HepG2 (cell line): ENCODE data around the gene SERPINA6. TPM values are rescaled to one million over a fixed set of nuclear protein-coding genes. Genes with fewer than 3 reads are reported as not detected.

ENCODE experiments used
- ARID2 ChIP-seq: sonication (generic); formaldehyde crosslinking; IDR thresholded peaks from 2 replicates; pipeline ENCODE4 v1.8.1; 2022; ENCODE audit warnings: mild to moderate bottlenecking, missing genetic modification reagents, borderline replicate concordance
- ARNT ChIP-seq: fragments of 450-650 bp; IDR thresholded peaks from 2 replicates; pipeline ENCODE4 v1.6.1; 2017
- ARNTL ChIP-seq: sonication (generic); formaldehyde crosslinking; IDR thresholded peaks from 2 replicates; pipeline ENCODE4 v1.4.0; 2020; ENCODE audit warnings: mild to moderate bottlenecking, missing genetic modification reagents
- BCL6 ChIP-seq: IDR thresholded peaks from 2 replicates; pipeline ENCODE4 v1.6.1; 2016; ENCODE audit warnings: missing genetic modification reagents, missing compliant biosample characterization
- BRD4 ChIP-seq: sonication (generic); formaldehyde crosslinking; IDR thresholded peaks from 2 replicates; pipeline ENCODE4 v1.4.0; 2020; ENCODE audit warnings: missing genetic modification reagents
- CENPX ChIP-seq: sonication (generic); formaldehyde crosslinking; IDR thresholded peaks from 2 replicates; pipeline ENCODE4 v1.9.0; 2021; ENCODE audit warnings: mild to moderate bottlenecking, missing genetic modification reagents, moderate library complexity
- ETV6 ChIP-seq: sonication (generic); formaldehyde crosslinking; conservative IDR thresholded peaks from 2 replicates; pipeline ENCODE4 v1.4.0; 2020; ENCODE audit warnings: missing genetic modification reagents
- FOXO1 ChIP-seq: sonication (generic); formaldehyde crosslinking; IDR thresholded peaks from 2 replicates; pipeline ENCODE4 v1.4.0; 2020; ENCODE audit warnings: missing genetic modification reagents
- IKZF4 ChIP-seq: sonication (generic); formaldehyde crosslinking; IDR thresholded peaks from 2 replicates; pipeline ENCODE4 v1.5.1; 2020; ENCODE audit warnings: borderline replicate concordance, mild to moderate bottlenecking, low read depth, missing genetic modification reagents; ENCODE audit errors: not compliant biosample characterization
- JUND ChIP-seq: sonication (generic); formaldehyde crosslinking; IDR thresholded peaks from 2 replicates; pipeline ENCODE4 v1.8.0; 2022; ENCODE audit warnings: mild to moderate bottlenecking, missing genetic modification reagents
- KDM6A ChIP-seq: IDR thresholded peaks from 2 replicates; pipeline ENCODE4 v1.6.1; 2016; ENCODE audit warnings: low read depth
- MATR3 ChIP-seq: sonication (generic); formaldehyde crosslinking; IDR thresholded peaks from 2 replicates; pipeline ENCODE4 v1.4.0; 2020; ENCODE audit warnings: missing genetic modification reagents
- MAX ChIP-seq: IDR thresholded peaks from 2 replicates; pipeline ENCODE4 v1.6.1; 2012; ENCODE audit warnings: inconsistent platforms
- MTERF4 ChIP-seq: sonication (generic); formaldehyde crosslinking; IDR thresholded peaks from 2 replicates; pipeline ENCODE4 v1.8.0; 2023; ENCODE audit warnings: mild to moderate bottlenecking, missing genetic modification reagents
- NFE2L2 ChIP-seq: fragments of 150-350 bp; IDR thresholded peaks from 2 replicates; pipeline ENCODE4 v1.6.1; 2014; ENCODE audit warnings: low read length
- NFIC ChIP-seq: IDR thresholded peaks from 2 replicates; pipeline ENCODE4 v1.6.1; 2012; ENCODE audit warnings: mild to moderate bottlenecking, low read length, inconsistent platforms
- NFYC ChIP-seq: IDR thresholded peaks from 2 replicates; pipeline ENCODE4 v1.6.1; 2016; ENCODE audit warnings: missing genetic modification reagents, missing compliant biosample characterization
- NR2F2 ChIP-seq: IDR thresholded peaks from 2 replicates; pipeline ENCODE4 v1.6.1; 2012; ENCODE audit warnings: low read depth, inconsistent platforms, borderline replicate concordance
- PAF1 ChIP-seq: IDR thresholded peaks from 2 replicates; pipeline ENCODE4 v1.6.1; 2016; ENCODE audit warnings: missing genetic modification reagents, missing compliant biosample characterization
- PHF21A ChIP-seq: sonication (generic); formaldehyde crosslinking; IDR thresholded peaks from 2 replicates; pipeline ENCODE4 v1.5.0; 2020; ENCODE audit warnings: mild to moderate bottlenecking, missing genetic modification reagents
- RELA ChIP-seq: sonication (generic); formaldehyde crosslinking; IDR thresholded peaks from 2 replicates; pipeline ENCODE4 v1.4.0; 2020; ENCODE audit warnings: missing genetic modification reagents
- RFX5 ChIP-seq: IDR thresholded peaks from 2 replicates; pipeline ENCODE4 v1.6.1; 2011; ENCODE audit warnings: low read depth, low read length, improper control_type of control experiment
- RNF2 ChIP-seq: fragments of 450-650 bp; conservative IDR thresholded peaks from 2 replicates; pipeline ENCODE4 v1.6.1; 2016; ENCODE audit warnings: low read depth
- ZFX ChIP-seq: sonication (generic); formaldehyde crosslinking; IDR thresholded peaks from 2 replicates; pipeline ENCODE4 v1.4.0; 2020; ENCODE audit warnings: mild to moderate bottlenecking, low read depth, missing genetic modification reagents, moderate library complexity
- ZFY ChIP-seq: sonication (generic); formaldehyde crosslinking; IDR thresholded peaks from 2 replicates; pipeline ENCODE4 v1.4.0; 2020; ENCODE audit warnings: missing genetic modification reagents
- ZNF253 ChIP-seq: sonication (generic); formaldehyde crosslinking; IDR thresholded peaks from 2 replicates; pipeline ENCODE4 v1.8.0; 2022; ENCODE audit warnings: mild to moderate bottlenecking, missing genetic modification reagents, borderline replicate concordance
- ZNF331 ChIP-seq: sonication (generic); formaldehyde crosslinking; IDR thresholded peaks from 2 replicates; pipeline ENCODE4 v1.4.0; 2020; ENCODE audit warnings: missing genetic modification reagents
- ZNF563 ChIP-seq: sonication (generic); formaldehyde crosslinking; IDR thresholded peaks from 2 replicates; pipeline ENCODE4 v1.8.0; 2022; ENCODE audit warnings: mild to moderate bottlenecking, moderate library complexity, missing genetic modification reagents
- ZNF576 ChIP-seq: sonication (generic); formaldehyde crosslinking; IDR thresholded peaks from 2 replicates; pipeline ENCODE4 v1.4.0; 2020; ENCODE audit warnings: mild to moderate bottlenecking, missing genetic modification reagents
- ZNF776 ChIP-seq: sonication (generic); formaldehyde crosslinking; IDR thresholded peaks from 2 replicates; pipeline ENCODE4 v1.4.0; 2020; ENCODE audit warnings: mild to moderate bottlenecking, missing genetic modification reagents
- ZNF788 ChIP-seq: sonication (generic); formaldehyde crosslinking; IDR thresholded peaks from 2 replicates; pipeline ENCODE4 v1.5.0; 2020; ENCODE audit warnings: mild to moderate bottlenecking, missing genetic modification reagents, borderline replicate concordance
- ZSCAN29 ChIP-seq: sonication (generic); formaldehyde crosslinking; conservative IDR thresholded peaks from 2 replicates; pipeline ENCODE4 v1.4.0; 2020; ENCODE audit warnings: mild to moderate bottlenecking, missing genetic modification reagents
- polyA plus RNA-seq, 8 experiments: library from polyadenylated mRNA; depleted of rRNA in 3 of 8; stranded (reverse) in 7 of 8; unstranded in 1 of 8; fragments of >200 nt; fragmentation: Illumina TruSeq in 4 of 8; extraction: Trizol in 4 of 8; gene quantifications; 2 replicates each; pipeline versions ENCODE4 v1.2.1 to v1.2.3, GENCODE V29; 2011 to 2016; ENCODE audit warnings: low read depth in 4 of 8, missing spikeins in 1 of 8, mixed read lengths in 1 of 8; ENCODE audit not compliant: insufficient read depth in 1 of 8
- total RNA-seq, 5 experiments: library from RNA; depleted of rRNA; stranded (reverse); fragments of >200 nt; fragmentation: Illumina TruSeq; extraction: Trizol; gene quantifications; 2 replicates each; pipeline ENCODE4 v1.2.3, GENCODE V29; 2016; ENCODE audit warnings: low read depth in 1 of 5
- TF ChIP-seq, protein P1 (sequence below): sonication (generic); formaldehyde crosslinking; IDR thresholded peaks from 2 replicates; pipeline ENCODE4 v1.4.0; 2020; ENCODE audit warnings: missing genetic modification reagents

SERPINA6 gene
- total and polyA plus RNA-seq, 2 of the 13 experiments (the other 11 are each of a cell fraction or from before 2014, with no cell fraction given), result 260 to 333 TPM

DNA sequence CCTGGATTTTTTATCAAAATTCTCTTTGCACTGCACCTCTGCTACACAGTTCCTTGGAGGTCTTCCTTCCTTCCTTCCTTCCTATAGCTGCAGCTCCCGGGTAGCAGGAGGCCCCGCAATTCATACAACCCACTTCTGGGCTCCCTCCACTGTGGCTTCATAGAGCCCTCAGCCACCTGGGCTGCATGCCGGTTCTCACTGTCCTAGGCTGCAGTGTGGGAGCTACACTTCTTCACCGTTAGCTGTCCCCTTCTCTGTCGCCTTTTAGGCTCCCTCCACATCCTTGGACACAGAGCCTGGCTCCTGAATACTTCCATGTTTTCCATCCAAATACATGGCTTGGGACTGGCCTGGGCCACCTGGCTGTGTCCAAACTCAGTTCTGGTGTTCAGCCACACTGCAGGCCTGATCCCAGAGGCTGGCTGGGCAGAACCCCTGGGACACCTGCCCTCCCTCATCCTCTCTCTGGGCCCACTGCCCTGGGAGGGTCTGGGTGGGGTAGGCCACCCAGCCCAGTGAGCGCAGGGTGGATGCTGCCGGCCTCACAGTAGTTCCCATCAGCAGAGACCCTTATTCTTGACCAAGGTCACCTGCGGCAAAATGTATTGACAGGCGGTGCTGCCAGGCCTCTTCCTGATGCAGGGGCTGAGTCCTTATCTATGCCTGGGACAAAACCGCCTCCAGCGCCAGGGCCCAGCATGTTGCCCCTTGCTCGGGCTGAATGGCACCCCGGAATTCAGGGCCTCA, 31.8 kb downstream of the SERPINA6 start (continued):
- TF ChIP-seq ZNF788 (CRISPR knock-in tag), result peak; percentile 46; the same call in 1 of the 2 replicates
- TF ChIP-seq BRD4 (CRISPR knock-in tag), result 0 out of 2 replicates have a peak, but pooled peaks have one; percentile 35
- TF ChIP-seq FOXO1 (CRISPR knock-in tag), result no peak
- TF ChIP-seq NFE2L2, result no peak
- no peak for TF ChIP-seq ARNT
- TF ChIP-seq ZNF576 (CRISPR knock-in tag), result no peak
- TF ChIP-seq MATR3 (CRISPR knock-in tag), result no peak
- no peak for TF ChIP-seq ARID2 (CRISPR knock-in tag)
- TF ChIP-seq BCL6, result no peak
- no peak; the same call in 1 of the 2 replicates for TF ChIP-seq ZFX (CRISPR knock-in tag)
- no peak for TF ChIP-seq ETV6 (CRISPR knock-in tag)
- no peak for TF ChIP-seq RNF2
- no peak for TF ChIP-seq MTERF4 (CRISPR knock-in tag)
- TF ChIP-seq MAX, result 0 out of 2 replicates have a peak, but pooled peaks have one; percentile 20
- no peak for TF ChIP-seq ARNTL (CRISPR knock-in tag)
- TF ChIP-seq ZFY (CRISPR knock-in tag), result peak; percentile 66; the same call in 1 of the 2 replicates
- TF ChIP-seq ZNF331, result no peak
- TF ChIP-seq RFX5, result no peak
- 0 out of 2 replicates have a peak, but pooled peaks have one; percentile 39 for TF ChIP-seq ZNF563 (CRISPR knock-in tag)
- 0 out of 2 replicates have a peak, but pooled peaks have one; percentile 32 for TF ChIP-seq PHF21A (CRISPR knock-in tag)
- no peak for TF ChIP-seq JUND (CRISPR knock-in tag)
- TF ChIP-seq CENPX, result no peak
- no peak for TF ChIP-seq KDM6A (CRISPR knock-in tag)
- TF ChIP-seq, protein P1, sequence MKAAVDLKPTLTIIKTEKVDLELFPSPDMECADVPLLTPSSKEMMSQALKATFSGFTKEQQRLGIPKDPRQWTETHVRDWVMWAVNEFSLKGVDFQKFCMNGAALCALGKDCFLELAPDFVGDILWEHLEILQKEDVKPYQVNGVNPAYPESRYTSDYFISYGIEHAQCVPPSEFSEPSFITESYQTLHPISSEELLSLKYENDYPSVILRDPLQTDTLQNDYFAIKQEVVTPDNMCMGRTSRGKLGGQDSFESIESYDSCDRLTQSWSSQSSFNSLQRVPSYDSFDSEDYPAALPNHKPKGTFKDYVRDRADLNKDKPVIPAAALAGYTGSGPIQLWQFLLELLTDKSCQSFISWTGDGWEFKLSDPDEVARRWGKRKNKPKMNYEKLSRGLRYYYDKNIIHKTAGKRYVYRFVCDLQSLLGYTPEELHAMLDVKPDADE (CRISPR knock-in tag), result no peak
- TF ChIP-seq NFYC (CRISPR knock-in tag), result no peak
- TF ChIP-seq ZNF776 (CRISPR knock-in tag), result no peak
- TF ChIP-seq IKZF4, result no peak
- TF ChIP-seq ZSCAN29 (CRISPR knock-in tag), result no peak
- TF ChIP-seq NFIC, result no peak
- no peak for TF ChIP-seq ZNF253 (CRISPR knock-in tag)
- TF ChIP-seq RELA (CRISPR knock-in tag), result no peak
- no peak for TF ChIP-seq PAF1 (CRISPR knock-in tag)
- TF ChIP-seq NR2F2, result no peak
